K562 (cell line): ENCODE results near the gene CRYZL1. TPM values are rescaled to one million over a fixed set of nuclear protein-coding genes. Genes with fewer than 3 reads are reported as not detected.

Experiments used
- ATAC-seq: fragments of 200-7000 bp; cut with Tn5 transposase; 3 replicates; pipeline ENCODE4 v1.9.1; 2020; ENCODE audit warnings: moderate library complexity
- BruUV-seq: library from RNA; stranded (reverse); fragments of 400-500 nt; replicated peaks from 2 replicates; lab custom pipeline; 2021; lab: Mats Ljungman, UMichigan
- CTCF ChIA-PET: fragments of 300-600 bp; formaldehyde crosslinking; extraction: SDS; loops from one replicate; lab custom pipeline; 2021; ENCODE audit warnings: low intra/inter-chr PET ratio; lab: Yijun Ruan, JAX
- POLR2A ChIA-PET: fragments of 300-600, 350-650 bp; sonication (Branson Sonifier 250); formaldehyde crosslinking; extraction: SDS; loops from one replicate; lab custom pipeline; 2021; ENCODE audit warnings: antibody characterized with exemption, inconsistent platforms; lab: Yijun Ruan, JAX
- DNase-seq, 4 experiments: peaks; one replicate each; pipeline versions ENCODE4 v3.0.0 to v3.0.0-alpha.2; 2011 to 2018; ENCODE audit warnings: low spot score in 3 of 4, mixed read lengths in 3 of 4; ENCODE audit errors: extremely low read depth in 1 of 4
- FAIRE-seq: peaks from 2 replicates; lab custom pipeline; 2011; peaks lifted over from hg19 to GRCh38; lab: Jason Lieb, UNC
- H2AFZ ChIP-seq: 2 replicates; pipeline ENCODE4 v1.6.0; 2011; ENCODE audit warnings: low read depth, low read length, control low read depth, inconsistent platforms
- H3K27ac ChIP-seq: fragments of 200-600 bp; 3 replicates; pipeline ENCODE4 v1.8.0; 2011; ENCODE audit warnings: low read depth, mild to moderate bottlenecking, control low read depth, inconsistent platforms, low read length, moderate library complexity, mixed read lengths; ENCODE audit errors: extremely low read depth
- H3K27me3 ChIP-seq, 2 experiments: fragments of 300-600 bp in 1 of 2; 2 replicates in 1 of 2; 3 replicates in 1 of 2; pipeline versions ENCODE4 v1.6.0 to v1.8.0; 2011; ENCODE audit warnings: inconsistent platforms in 2 of 2, low read length in 2 of 2, mild to moderate bottlenecking in 1 of 2, mixed read lengths in 1 of 2, moderate library complexity in 1 of 2; ENCODE audit not compliant: control insufficient read depth in 2 of 2, insufficient read depth in 2 of 2
- H3K36me3 ChIP-seq: fragments of 300-600 bp; 3 replicates; pipeline ENCODE4 v1.8.0; 2011; ENCODE audit warnings: mild to moderate bottlenecking, low read length, inconsistent platforms; ENCODE audit not compliant: control insufficient read depth, insufficient read depth
- H3K4me1 ChIP-seq, 2 experiments: fragments of 200-600 bp in 1 of 2; replicated peaks in 1 of 2; 2 replicates in 1 of 2; 3 replicates in 1 of 2; pipeline versions ENCODE4 v1.5.1 to v1.8.0; 2011; ENCODE audit warnings: inconsistent platforms in 2 of 2, low read length in 2 of 2, mild to moderate bottlenecking in 1 of 2, mixed read lengths in 1 of 2, moderate library complexity in 1 of 2; ENCODE audit not compliant: control insufficient read depth in 2 of 2, insufficient read depth in 2 of 2
- H3K4me2 ChIP-seq: 2 replicates; pipeline ENCODE4 v1.6.1; 2011; ENCODE audit warnings: low read length, control low read depth, inconsistent platforms, mixed read lengths; ENCODE audit not compliant: insufficient read depth
- H3K4me3 ChIP-seq: fragments of 200-600 bp; sonication (generic), shearing (Covaris generic); 2 replicates; pipeline ENCODE4 v1.5.1; 2016; ENCODE audit warnings: control low read depth, inconsistent platforms
- H3K79me2 ChIP-seq: fragments of 200-600 bp; 3 replicates; pipeline ENCODE4 v1.8.0; 2011; ENCODE audit warnings: low read length, inconsistent platforms; ENCODE audit not compliant: control insufficient read depth, insufficient read depth
- H3K9ac ChIP-seq, 2 experiments: 2 replicates each; pipeline versions ENCODE4 v1.6.0 to v1.6.1; 2011; ENCODE audit warnings: low read depth in 2 of 2, low read length in 2 of 2, control low read depth in 1 of 2, inconsistent platforms in 1 of 2, mild to moderate bottlenecking in 1 of 2, mixed read lengths in 1 of 2; ENCODE audit not compliant: insufficient read depth in 1 of 2
- H3K9me1 ChIP-seq: one replicate; pipeline ENCODE4 v1.6.0; 2011; ENCODE audit warnings: inconsistent platforms, mild to moderate bottlenecking, low read length, moderate library complexity; ENCODE audit not compliant: control insufficient read depth, insufficient read depth
- H3K9me3 ChIP-seq: replicated peaks from 2 replicates; pipeline ENCODE4 v1.5.1; 2011; ENCODE audit warnings: low read depth, low read length, inconsistent platforms; ENCODE audit not compliant: control insufficient read depth, insufficient read depth
- H4K20me1 ChIP-seq: replicated peaks from 2 replicates; pipeline ENCODE4 v1.6.1; 2011; ENCODE audit warnings: low read length, inconsistent platforms, mixed read lengths; ENCODE audit not compliant: control insufficient read depth, insufficient read depth
- CREBBP ChIP-seq: IDR thresholded peaks from one replicate; pipeline ENCODE4 v1.6.1; 2012; ENCODE audit warnings: low read depth, mild to moderate bottlenecking, control low read depth, inconsistent platforms, low read length
- CSDE1 ChIP-seq, 2 experiments: fragments of 450-650 bp; IDR thresholded peaks; 2 replicates each; pipeline ENCODE4 v1.6.1; 2016; ENCODE audit warnings: mild to moderate bottlenecking in 1 of 2
- CTBP1 ChIP-seq: fragments of 450-650 bp; IDR thresholded peaks from 2 replicates; pipeline ENCODE4 v1.6.1; 2016; ENCODE audit warnings: borderline replicate concordance
- EGR1 ChIP-seq: fragments of 450-650 bp; conservative IDR thresholded peaks from 2 replicates; pipeline ENCODE4 v1.6.1; 2017; ENCODE audit warnings: mild to moderate bottlenecking
- ELF1 ChIP-seq: fragments of 200-800 bp; sonication (Bioruptor generic); IDR thresholded peaks from 2 replicates; pipeline ENCODE4 v1.6.1; 2016; ENCODE audit warnings: missing genetic modification characterization, missing compliant biosample characterization
- ERF ChIP-seq: fragments of 450-650 bp; formaldehyde crosslinking; IDR thresholded peaks from 2 replicates; pipeline ENCODE4 v1.4.0; 2020; ENCODE audit warnings: mild to moderate bottlenecking, mixed read lengths
- FOS ChIP-seq: IDR thresholded peaks from 3 replicates; pipeline ENCODE4 v1.6.1; 2011; ENCODE audit not compliant: insufficient read length; ENCODE audit errors: extremely low read depth
- KDM5B ChIP-seq: fragments of 200-600 bp; sonication (generic); IDR thresholded peaks from 2 replicates; pipeline ENCODE4 v1.6.1; 2012; ENCODE audit warnings: low read depth, mild to moderate bottlenecking, moderate library complexity, low read length, control low read depth, inconsistent platforms; ENCODE audit not compliant: insufficient replicate concordance
- TBP ChIP-seq: optimal IDR thresholded peaks from 2 replicates; pipeline ENCODE3; 2011; ENCODE audit warnings: low read depth, low read length, improper control_type of control experiment
- TEAD1 ChIP-seq, 2 experiments: fragments of 450-650 bp in 1 of 2; sonication (generic) in 1 of 2; formaldehyde crosslinking; IDR thresholded peaks; 2 replicates each; pipeline versions ENCODE4 v1.4.0 to v1.8.0; 2020 to 2022; ENCODE audit warnings: mild to moderate bottlenecking in 2 of 2, missing genetic modification reagents in 1 of 2
- TOE1 ChIP-seq, 2 experiments: fragments of 450-650 bp in 1 of 2; sonication (generic) in 1 of 2; formaldehyde crosslinking in 1 of 2; IDR thresholded peaks; 2 replicates each; pipeline versions ENCODE4 v1.7.1 to v1.8.0; 2016 to 2022; ENCODE audit warnings: borderline replicate concordance in 2 of 2, mild to moderate bottlenecking in 2 of 2, antibody characterized with exemption in 1 of 2, inconsistent platforms in 1 of 2, low read depth in 1 of 2, missing genetic modification reagents in 1 of 2, moderate library complexity in 1 of 2
- TRIM24 ChIP-seq, 2 experiments: fragments of 450-650 bp; IDR thresholded peaks; 2 replicates each; pipeline ENCODE4 v1.6.1; 2016
- ZNF586 ChIP-seq: fragments of 450-650 bp; formaldehyde crosslinking; conservative IDR thresholded peaks from 2 replicates; pipeline ENCODE4 v1.4.0; 2020; ENCODE audit warnings: mild to moderate bottlenecking, moderate library complexity
- ZNF644 ChIP-seq: fragments of 200-800 bp; sonication (Bioruptor generic); IDR thresholded peaks from 2 replicates; pipeline ENCODE4 v1.6.1; 2016; ENCODE audit warnings: low read depth, missing genetic modification characterization, missing compliant biosample characterization
- WGBS: fragments of 100-300 bp; shearing (Covaris generic); methylation state at CpG from one replicate; pipeline ENCODE4 v1.1.6; 2016; ENCODE audit warnings: low coverage, mixed read lengths; ENCODE audit not compliant: insufficient coverage; ENCODE audit errors: missing lambda C conversion rate; 5-methylcytosine and 5-hydroxymethylcytosine counted together
- in situ Hi-C: fragments of 300-500 bp; cut with MboI; formaldehyde crosslinking; loops from 4 replicates; pipeline ENCODE4 v1.15.0; 2018; ENCODE audit warnings: inconsistent platforms, mixed read lengths
- intact Hi-C: fragments of 100-400 bp; cut with micrococcal nuclease; formaldehyde crosslinking; loops from 2 replicates; pipeline ENCODE4 v1.14.2; 2022
- polyA plus RNA-seq, 8 experiments: library from polyadenylated mRNA; depleted of rRNA in 4 of 8; stranded (reverse) in 5 of 8; unstranded in 3 of 8; fragments of >200 nt; fragmentation: Nextera tagmentation in 2 of 8; fragmentation: Illumina TruSeq in 1 of 8; extraction: Ambion mirVana in 2 of 8; extraction: Trizol in 1 of 8; gene quantifications; 2 replicates each; pipeline versions ENCODE4 v1.2.1 to v1.2.3, GENCODE V29; 2011 to 2014; ENCODE audit warnings: inconsistent platforms in 1 of 8, missing spikeins in 1 of 8
- total RNA-seq, 7 experiments: library from RNA; depleted of rRNA in 6 of 7; stranded (reverse); fragments of >200 nt in 6 of 7; fragmentation: Illumina TruSeq in 2 of 7; extraction: Trizol in 2 of 7; gene quantifications; 2 replicates each; pipeline versions ENCODE4 v1.2.1 to v1.2.3, GENCODE V29; 2011 to 2021; ENCODE audit warnings: low replicate concordance in 1 of 7

Gene CRYZL1
- total and polyA plus RNA-seq, 9 of the 15 experiments (the other 6 are each of a cell fraction or from before 2014, with no cell fraction given), result 19.9 to 98.2 (median 39.2) TPM

DNA sequence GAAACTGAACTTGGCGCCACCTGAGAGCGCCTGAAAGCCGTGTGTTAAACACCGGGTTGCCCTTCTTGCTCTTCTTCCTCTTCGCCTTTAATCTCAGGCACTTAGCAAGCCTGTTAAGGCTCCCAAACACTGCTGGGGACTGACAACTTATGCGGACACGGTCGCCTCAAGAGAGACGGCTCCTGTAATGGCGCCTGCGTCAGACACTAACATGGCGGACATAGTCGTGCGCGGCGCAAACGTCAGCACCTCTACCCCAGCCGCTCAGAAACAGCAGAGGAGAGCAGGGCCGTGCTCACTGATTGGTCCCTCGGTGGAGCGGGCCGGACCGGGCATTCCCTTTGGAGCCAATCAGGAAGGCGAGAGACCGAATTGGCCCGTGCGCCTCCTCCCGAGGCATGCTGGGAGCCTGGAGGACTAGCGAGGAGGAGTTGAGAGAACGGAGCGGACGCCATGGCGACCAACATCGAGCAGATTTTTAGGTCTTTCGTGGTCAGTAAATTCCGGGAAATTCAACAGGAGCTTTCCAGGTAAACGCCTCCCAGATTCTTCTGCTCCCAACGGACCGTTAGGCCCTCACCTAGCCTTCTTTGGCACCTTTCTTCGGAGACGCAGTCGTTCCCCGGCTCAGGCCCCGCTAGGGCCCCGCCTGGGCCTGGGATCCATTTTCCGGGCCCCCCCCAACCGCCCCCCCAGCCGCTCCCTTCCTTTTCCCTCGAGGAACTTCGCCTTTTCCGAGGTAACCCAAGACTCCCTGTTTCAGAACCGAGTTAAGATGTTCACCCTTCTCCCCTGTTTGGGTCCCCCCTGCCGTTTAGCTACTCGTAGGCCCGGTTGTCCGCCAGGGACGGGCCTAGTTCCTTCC, 98.7 kb downstream of the CRYZL1 start, which contains the start of gene SON:
TSS of gene SON (plus strand) at position 399 of the 865 bp plus-strand sequence. CDS start at position 454, 55 bp downstream.
- Histone ChIP-seq H3K4me3 (peak within 1 kb of the TSS; percentile 71), H3K9me1 (no peaks in the 10 kb centered on the region), H4K20me1 (peaks cover 17% of the 10 kb centered on the region), H3K27ac (peak within 1 kb of the TSS; percentile 99), H3K36me3 (peaks cover 60% of the 10 kb centered on the region), H2AFZ (peak within 1 kb of the TSS; percentile 90), H3K4me1 (peaks cover 3 to 13% of the 10 kb centered on the region in 2 experiments; a peak in 3 of 5 replicates), H3K4me2 (peak within 1 kb of the TSS; percentile 94), H3K9ac (peak within 1 kb of the TSS; percentile 95 to 98), H3K9me3 (peaks cover 4% of the 10 kb centered on the region; the same call in 1 of the 2 replicates), H3K27me3 (no peaks in the 10 kb centered on the region), H3K79me2 (peaks cover 98% of the 10 kb centered on the region)
- 1% methylated on average over 54 of the region's 57 CpGs for WGBS
- ChIA-PET POLR2A (interaction anchor here (0.6 to 6.9 kb wide), 17 partner anchors 8 to 1043 kb away, joined by 3 to 99 read pairs (median 5); partner anchors contain the start of genes DONSON and TMEM50B), CTCF (no interaction called here)
- in situ Hi-C loops, result no loop called here
- DNase-seq (peak; percentile 98 to 100 (median 98)), ATAC-seq (peak; percentile 93), FAIRE-seq (peak; percentile 99)
- BruUV-seq, result no TSS peak
- intact Hi-C loops, result loop anchor here (5.0 kb wide), 3 partner anchors 141 to 349 kb away; partner anchors contain the start of gene IFNGR2
- peak; percentile 59 for TF ChIP-seq CTBP1
- peak; percentile 91 for TF ChIP-seq KDM5B
- TF ChIP-seq CSDE1 (IDR thresholded peaks at IDR 0.05), result peak in 1 of 2 experiments; percentile 92; a peak in 3 of 4 replicates
- peak; percentile 95 for TF ChIP-seq TBP
- TF ChIP-seq ERF, result no peak
- no peak for TF ChIP-seq ZNF644 (tag)
- 0 out of 2 replicates have a peak, but pooled peaks have one; percentile 5 for TF ChIP-seq ZNF586 (CRISPR knock-in tag)
- TF ChIP-seq TOE1 (IDR thresholded peaks at IDR 0.05; ENCODE audit: borderline replicate concordance), result peak; percentile 18
- TF ChIP-seq TOE1 (CRISPR knock-in tag; IDR thresholded peaks at IDR 0.05; ENCODE audit: borderline replicate concordance, low read depth), result no peak
- TF ChIP-seq TEAD1 (CRISPR knock-in tag; IDR thresholded peaks at IDR 0.05), result peak in 1 of 2 experiments; percentile 73; a peak in 2 of 4 replicates
- no peak for TF ChIP-seq CREBBP
- peak; percentile 91 for TF ChIP-seq FOS
- peak; percentile 33; the same call in 1 of the 2 replicates for TF ChIP-seq ELF1
- peak; percentile 48; the same call in 1 of the 2 replicates for TF ChIP-seq EGR1
- peak in 1 of 2 experiments; percentile 50; a peak in 2 of 4 replicates for TF ChIP-seq TRIM24 (IDR thresholded peaks at IDR 0.05)
